HG02642 (cell line): ENCODE results near the gene DNAJC25.
"Not testable (repeated sequence)": the region's sequence is repeated elsewhere in the genome, so short reads cannot be mapped to it uniquely, and the experiment has no call there.

Experiments used
- ATAC-seq: cut with Tn5 transposase; IDR thresholded peaks from one replicate; pipeline ENCODE4 v1.9.1; 2021; ENCODE audit warnings: mild to moderate bottlenecking; ENCODE audit not compliant: unreplicated experiment, poor library complexity

Gene DNAJC25

GRCh38 chr9:111662576-111663300, 31.6 kb downstream of the DNAJC25 start:
- no peak for ATAC-seq

GRCh38 chr9:111663301-111663823, 32.2 kb downstream of the DNAJC25 start:
- ATAC-seq = no peak

GRCh38 chr9:111668026-111668573, 37.0 kb downstream of the DNAJC25 start:
- ATAC-seq = no peak

- ATAC-seq = not testable (repeated sequence)
These were observed 37.5 kb downstream of the DNAJC25 start for GRCh38 chr9:111668601-111669000.

GRCh38 chr9:111674319-111674718, 43.2 kb downstream of the DNAJC25 start:
- ATAC-seq = no peak

- ATAC-seq = no peak
These were observed 45.0 kb downstream of the DNAJC25 start for GRCh38 chr9:111676116-111676515.

- no peak for ATAC-seq
These were observed 47.2 kb downstream of the DNAJC25 start for GRCh38 chr9:111678293-111678692.

- no peak for ATAC-seq
These were observed 48.1 kb downstream of the DNAJC25 start for GRCh38 chr9:111679199-111679598.

GRCh38 chr9:111683392-111683791, 52.3 kb downstream of the DNAJC25 start:
- ATAC-seq = no peak

- no peak for ATAC-seq
These were observed 60.7 kb downstream of the DNAJC25 start for GRCh38 chr9:111691672-111692329.

GRCh38 chr9:111696796-111697195, 65.7 kb downstream of the DNAJC25 start:
- no peak for ATAC-seq

- no peak for ATAC-seq
These were observed 69.6 kb downstream of the DNAJC25 start for GRCh38 chr9:111700776-111701175.
